ENCODE results near the gene PRG3.

Gene PRG3

GRCh38 chr11:57394203-57394965, 13.4 kb upstream of the PRG3 start:
- H3K27ac ChIP-seq = no peak overlapping the region
- no peak for TF ChIP-seq CTCF (conservative IDR thresholded peaks at IDR 0.05)

- no peak overlapping the region for H3K27ac ChIP-seq
- TF ChIP-seq CTCF (conservative IDR thresholded peaks at IDR 0.05) = no peak
Measured at GRCh38 chr11:57392763-57393105, 11.8 kb upstream of the PRG3 start.

GRCh38 chr11:57392066-57392762, 11.3 kb upstream of the PRG3 start:
- no peak for TF ChIP-seq CTCF (conservative IDR thresholded peaks at IDR 0.05)
- no peak overlapping the region for H3K27ac ChIP-seq

GRCh38 chr11:57391539-57391938, 10.6 kb upstream of the PRG3 start:
- TF ChIP-seq CTCF (conservative IDR thresholded peaks at IDR 0.05) = no peak
- no peak overlapping the region for H3K27ac ChIP-seq

GRCh38 chr11:57391111-57391510, 10.2 kb upstream of the PRG3 start:
- TF ChIP-seq CTCF (conservative IDR thresholded peaks at IDR 0.05) = no peak
- H3K27ac ChIP-seq = no peak overlapping the region

- no peak for TF ChIP-seq CTCF (conservative IDR thresholded peaks at IDR 0.05)
- H3K27ac ChIP-seq = no peak within 1 kb of the TSS
Measured at GRCh38 chr11:57390535-57390934, 9.6 kb upstream of the PRG3 start, which contains the start of gene PRG2. Gene PRG2, minus strand, starts transcription at chr11:57390650. Its CDS starts 706 bp downstream, at chr11:57389944.

- no peak for TF ChIP-seq CTCF (conservative IDR thresholded peaks at IDR 0.05)
- H3K27ac ChIP-seq = no peak overlapping the region
Measured at GRCh38 chr11:57387289-57388030, 6.5 kb upstream of the PRG3 start.

Data from VCaP (cell line).